DMS 273 treated with DMSO at 0.1 percent for 48 hours (cell line): ENCODE results near the gene STKLD1.

ENCODE experiments used
- DNase-seq: peaks from one replicate; lab custom pipeline; 2025; lab: John Stamatoyannopoulos, UW

STKLD1 gene

DNA sequence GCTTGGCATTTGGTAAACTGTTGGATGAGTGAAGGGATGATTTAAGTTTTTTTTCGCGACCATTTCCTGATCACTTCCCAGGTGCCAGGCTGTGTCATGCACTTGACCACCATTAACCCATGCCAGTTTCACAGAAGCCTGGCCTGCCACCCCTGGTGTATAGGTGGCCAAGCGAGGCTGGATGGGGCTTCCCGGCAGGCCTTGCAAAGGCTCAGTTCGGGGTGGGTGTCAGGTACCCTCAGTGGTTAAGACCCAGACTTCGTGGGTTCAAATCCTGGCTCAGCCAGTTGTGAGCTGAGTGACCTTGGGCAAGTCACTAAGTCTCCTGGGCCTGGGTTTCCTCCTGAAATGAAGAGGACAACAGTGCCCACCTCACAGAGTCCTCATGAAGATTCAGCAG lies 30.6 kb upstream of the STKLD1 start:
- DNase-seq: no peak

DNA sequence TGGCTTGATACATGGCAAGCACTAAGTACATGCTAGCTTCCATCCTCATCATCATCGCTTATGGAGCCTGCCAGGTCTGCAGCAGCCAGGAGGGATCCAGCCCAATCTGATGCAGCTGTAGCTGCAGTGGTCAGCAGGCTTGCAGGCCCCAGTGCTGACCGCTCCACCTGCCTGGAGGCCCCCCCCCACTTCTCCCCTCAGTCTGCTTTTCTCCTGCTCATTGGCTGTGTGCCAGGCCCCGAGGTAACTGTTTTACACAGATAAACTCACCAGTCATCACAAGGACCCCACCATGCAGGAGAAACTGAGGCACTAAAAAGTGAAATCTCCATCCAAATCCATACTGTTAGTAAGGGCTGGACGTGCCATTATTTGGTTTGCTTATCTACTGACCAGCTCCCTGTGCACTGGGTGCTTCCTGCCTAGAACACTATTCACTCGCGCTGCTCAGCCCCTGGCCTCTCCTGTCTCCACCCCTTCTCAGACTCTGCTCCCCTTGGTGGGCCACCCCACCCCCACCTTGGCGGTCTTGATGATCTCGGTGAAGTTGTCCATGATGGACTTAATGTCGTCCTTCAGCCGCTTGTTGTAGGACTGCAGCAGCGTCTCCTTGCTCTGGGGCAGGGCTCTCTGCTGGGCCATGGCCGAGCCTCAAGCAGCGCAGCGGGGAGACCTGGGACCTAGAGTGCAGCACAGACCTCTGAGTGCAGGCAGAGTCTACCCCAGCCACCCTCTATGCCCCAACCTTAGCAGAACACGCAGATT lies 30.0 kb upstream of the STKLD1 start:
- DNase-seq: no peak

DNA sequence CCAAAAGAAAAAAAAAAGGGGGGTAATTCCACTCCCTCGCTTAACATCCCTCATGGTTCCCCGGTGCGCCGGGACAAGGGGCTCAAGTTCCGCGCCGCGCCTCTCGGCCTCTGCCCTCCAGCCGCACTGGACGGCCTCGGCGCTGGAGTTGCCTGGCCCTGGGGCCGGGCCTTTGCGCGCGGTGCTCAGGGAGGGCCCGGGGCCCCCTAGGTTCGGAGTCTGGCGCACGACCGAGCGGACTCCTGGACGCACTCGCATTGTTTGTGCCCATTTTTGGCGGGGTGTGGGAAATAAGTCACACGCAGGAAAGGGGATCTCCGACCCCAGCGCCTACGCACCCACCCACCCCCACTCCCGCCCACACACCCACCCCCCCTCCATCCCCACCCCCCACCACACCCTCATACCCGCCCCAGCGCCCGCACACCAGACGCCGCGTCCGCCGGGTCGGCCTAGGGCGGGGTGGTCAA lies 28.6 kb upstream of the STKLD1 start:
- DNase-seq: no peak

DNA sequence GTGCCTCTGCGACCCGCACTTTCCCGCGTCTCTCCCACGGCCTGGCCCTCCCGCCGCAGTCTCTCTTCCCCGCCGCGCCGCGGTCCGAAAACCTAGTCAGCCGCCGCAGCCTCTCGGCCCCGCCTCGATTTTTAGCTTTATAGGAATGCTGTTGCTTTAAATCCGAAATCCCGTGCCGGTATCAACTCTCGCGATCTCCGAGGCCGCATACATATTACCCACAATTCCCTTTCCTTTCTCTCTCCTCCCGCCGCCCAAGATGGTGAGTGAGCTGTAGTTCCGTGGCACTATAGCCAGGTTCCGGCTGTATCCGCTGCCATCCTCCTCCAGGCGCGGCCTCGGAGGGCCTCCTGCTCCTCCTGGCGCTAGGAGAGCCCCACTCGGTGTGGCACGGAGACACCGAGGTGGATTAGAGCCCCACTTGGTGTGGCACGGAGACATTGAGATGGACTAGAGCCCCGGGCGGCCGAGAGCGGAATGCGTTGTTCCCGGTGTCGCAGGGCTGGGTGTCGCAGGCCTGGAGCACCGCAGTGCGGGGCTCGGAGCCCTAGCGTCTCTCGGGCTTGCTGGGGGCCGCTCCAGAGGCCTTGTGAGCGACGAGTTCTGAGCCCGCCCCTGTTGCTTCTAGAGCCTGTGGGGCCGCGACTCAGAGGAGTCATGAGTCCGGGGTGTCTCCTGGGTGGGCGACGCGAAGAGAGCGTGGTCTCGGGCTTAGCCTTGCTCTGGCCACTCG lies 28.0 kb upstream of the STKLD1 start, which contains the start of the genes MED22 and RPL7A:
Gene MED22, minus strand, starts transcription at position 147 of the 733 bp plus-strand sequence. CDS start 1,469 bp downstream, outside the sequence.
Gene RPL7A, plus strand, starts transcription at position 234 of the 733 bp plus-strand sequence. Its CDS starts 26 bp downstream, at position 260.
- peak; percentile 89 for DNase-seq

DNA sequence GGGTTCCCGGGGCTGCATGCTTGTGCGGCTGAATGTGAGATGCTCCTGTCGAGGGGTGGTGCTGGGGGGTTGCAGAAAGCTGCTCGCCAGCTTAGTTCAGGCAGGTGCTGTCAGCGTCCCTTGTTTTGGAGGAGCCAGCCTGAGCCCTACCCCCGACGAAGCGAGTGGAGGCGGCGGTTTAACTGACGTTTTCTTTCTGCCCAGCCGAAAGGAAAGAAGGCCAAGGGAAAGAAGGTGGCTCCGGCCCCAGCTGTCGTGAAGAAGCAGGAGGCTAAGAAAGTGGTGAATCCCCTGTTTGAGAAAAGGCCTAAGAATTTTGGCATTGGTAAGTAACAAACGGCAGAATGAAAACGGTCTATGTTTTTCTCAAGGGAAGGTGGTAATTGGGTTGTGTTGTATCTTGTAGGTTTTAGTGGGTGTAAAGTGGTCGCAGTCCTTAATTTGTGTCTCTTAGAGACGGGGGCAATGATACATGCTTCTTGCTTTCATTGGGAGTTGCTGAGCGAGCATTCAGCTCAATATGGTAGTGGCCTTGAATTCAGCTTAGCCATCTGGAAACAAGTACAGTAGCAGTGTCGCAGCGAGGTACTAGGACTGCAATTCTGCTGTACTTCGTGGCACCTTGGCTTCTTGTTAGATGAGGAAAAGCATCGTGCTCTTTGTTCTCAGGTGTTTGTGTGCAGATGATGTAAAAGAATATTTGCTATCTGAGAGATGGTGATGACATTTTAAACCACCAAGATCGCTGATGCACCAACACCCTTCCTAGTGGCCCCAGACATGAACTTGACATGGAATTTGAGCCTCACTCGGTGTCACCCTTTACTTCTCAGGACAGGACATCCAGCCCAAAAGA lies 27.2 kb upstream of the STKLD1 start:
- no peak for DNase-seq

DNA sequence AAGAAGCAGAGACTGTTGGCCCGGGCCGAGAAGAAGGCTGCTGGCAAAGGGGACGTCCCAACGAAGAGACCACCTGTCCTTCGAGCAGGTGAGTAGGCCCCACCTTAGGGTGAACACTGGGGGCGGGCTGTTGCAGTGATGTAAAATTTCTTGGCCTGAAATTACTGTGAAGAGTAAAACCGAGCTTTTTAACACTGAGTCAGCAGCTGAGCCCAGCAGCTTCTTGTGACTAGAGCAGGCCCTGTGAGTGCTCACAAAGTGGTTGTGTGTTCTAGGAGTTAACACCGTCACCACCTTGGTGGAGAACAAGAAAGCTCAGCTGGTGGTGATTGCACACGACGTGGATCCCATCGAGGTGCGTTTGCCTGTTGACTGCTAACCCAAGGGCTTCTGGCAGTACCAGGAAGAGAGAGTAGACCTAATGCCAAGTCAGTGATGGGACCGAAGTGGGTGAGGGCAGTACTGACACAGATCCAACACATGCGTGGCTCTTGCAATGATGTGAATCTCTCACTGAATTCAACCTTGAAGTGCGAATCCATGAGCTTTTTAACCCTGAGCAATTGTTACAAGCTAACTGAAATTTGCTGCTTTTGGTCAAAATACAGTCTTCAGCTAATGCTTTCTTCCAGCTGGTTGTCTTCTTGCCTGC lies 26.1 kb upstream of the STKLD1 start:
- DNase-seq: no peak

DNA sequence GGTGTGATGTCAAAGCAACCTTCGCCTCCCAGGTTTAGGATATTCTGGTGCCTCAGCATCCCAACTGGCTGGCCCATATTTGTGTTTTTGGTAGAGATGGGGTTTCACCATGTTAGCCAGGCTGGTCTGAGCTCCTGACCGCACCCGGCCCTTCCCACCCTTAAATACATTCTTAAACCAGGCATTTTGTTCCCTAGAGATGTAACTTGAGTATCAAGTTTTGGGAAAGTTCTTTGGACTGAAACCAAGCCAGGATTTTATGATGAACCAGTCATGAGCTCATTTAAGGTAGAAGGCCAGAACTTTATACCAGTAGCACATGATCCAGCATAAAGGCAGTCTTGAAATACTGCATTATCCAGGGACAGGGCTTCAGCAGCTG lies 24.6 kb upstream of the STKLD1 start:
- DNase-seq: no peak

DNA sequence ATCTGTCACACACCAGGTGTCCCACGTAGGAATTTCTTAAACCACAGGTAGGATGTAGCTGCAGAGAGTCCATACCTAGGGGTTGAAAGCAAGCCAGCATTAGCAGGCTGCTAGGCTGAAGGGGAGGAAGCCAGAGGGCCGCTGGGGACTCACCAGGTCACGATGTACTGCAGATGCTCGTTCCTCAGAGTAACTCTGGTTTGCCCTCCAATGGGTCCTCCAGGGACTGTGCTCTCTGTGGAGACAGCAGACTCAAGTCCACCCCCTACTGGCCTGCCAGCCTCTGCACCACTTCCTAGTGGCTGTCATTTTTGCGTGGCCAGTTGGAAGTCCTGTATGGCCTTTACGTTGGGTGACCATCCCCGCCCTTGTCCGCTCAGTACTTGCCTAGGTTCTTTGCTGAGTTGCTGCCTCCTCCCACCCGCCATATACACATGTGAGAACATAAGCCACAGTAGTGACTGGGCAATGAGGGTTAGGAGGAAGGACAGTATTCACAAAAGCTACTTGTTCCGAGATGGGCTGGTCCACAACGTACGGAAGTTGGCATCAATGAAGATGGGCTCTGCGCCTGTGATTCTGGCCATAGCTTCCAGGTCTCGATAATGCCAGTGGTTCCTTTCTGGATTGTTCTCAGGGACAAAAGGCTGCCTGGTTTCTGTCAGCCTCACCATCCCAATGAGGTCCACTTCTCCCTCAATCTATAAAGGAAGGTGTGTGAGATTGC lies 24.1 kb upstream of the STKLD1 start:
- peak; percentile 65 for DNase-seq

DNA sequence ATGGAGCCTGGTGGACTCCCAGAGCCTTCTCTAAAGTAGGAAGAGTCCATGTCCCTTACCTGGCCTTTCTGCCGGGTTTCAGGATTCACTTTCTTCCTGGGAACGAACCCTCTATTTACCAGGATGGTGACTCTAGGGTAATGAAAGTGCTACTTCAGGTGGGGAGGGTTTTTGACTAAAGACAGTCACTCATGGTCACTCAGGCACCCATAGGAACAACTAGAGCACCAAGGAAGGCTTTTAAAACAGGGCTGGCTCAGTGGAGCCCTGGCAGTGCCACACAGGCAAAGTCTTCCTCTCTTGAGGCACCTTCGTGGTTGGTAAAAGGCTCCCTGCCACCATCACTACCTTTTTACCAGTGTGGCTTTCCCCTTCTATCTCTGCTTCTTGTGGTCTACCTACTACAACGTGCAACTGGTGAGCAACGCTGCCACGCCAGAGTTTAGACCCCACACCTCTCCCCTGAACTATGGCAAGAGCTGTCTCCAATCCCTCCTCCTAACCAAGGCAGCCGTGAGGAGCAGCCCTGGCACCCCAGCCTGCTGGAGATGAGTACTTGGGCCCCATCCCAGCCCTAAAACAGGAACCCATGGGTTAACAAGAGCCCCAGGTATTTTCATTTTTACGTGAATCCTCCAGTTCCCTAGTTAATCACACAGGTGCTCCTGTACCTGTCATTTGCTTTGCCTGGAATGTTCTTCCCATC lies 23.4 kb upstream of the STKLD1 start:
- DNase-seq: no peak

DNA sequence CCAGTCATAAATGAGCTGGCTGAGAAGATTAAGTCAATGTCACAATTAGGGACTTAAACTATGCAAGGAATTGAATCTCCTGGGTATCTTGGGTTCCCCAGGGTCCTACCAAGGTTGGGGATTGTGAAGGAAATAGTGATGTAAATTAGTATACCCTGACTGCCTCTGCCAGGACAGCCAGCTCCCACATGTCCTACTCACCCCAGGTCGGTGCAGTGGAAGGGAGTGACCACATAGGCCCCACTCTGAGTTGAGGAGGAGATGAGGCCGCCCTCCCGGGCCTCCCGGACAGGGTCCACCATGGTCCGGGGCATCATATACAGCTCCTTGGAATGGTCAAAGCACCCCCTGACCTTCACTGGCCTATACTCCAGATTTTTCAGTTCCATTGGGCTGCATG lies 22.6 kb upstream of the STKLD1 start:
- DNase-seq: no peak

DNA sequence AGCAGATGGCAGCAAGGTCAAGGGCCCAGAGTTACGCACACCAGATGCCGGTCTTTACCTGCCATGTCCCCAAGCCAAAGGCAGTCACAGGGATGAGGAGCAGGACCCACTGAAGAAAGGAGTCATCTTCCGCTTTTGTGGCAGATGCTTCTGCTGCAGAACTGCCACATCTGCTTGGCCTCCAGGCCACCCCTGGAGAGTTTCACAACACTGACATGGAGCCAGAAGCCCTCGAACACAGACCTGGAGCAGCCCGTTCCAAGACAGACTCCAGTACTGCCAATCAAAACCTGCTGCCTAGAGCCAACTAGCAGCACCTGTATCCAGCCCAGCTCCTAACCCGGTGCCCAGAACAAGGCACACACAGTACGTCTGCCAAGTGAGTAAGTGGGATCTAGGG lies 21.4 kb upstream of the STKLD1 start:
- no peak for DNase-seq

DNA sequence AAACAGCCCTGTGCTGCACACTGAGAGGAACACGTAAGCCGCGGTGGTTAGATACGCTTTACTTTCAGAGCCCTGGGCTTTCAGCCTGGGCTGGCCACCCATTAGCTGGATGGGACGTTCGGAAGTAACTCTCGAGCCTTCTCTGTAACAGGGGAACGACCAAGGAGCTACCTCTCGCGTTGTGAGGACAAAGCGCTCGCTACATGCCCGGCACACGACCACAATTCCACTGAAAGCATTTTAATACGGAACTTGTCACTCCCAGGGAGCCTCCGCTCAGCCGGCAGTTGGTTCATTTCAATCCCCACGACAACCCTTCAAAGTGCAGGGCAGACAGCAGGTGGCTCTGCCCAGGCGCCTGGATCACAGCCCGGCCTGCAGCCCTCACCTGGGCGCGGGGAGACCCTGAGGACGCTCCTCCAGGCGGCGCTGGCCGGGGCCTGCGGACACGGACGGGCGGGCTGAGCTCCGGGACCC lies 20.2 kb upstream of the STKLD1 start:
- DNase-seq: no peak

DNA sequence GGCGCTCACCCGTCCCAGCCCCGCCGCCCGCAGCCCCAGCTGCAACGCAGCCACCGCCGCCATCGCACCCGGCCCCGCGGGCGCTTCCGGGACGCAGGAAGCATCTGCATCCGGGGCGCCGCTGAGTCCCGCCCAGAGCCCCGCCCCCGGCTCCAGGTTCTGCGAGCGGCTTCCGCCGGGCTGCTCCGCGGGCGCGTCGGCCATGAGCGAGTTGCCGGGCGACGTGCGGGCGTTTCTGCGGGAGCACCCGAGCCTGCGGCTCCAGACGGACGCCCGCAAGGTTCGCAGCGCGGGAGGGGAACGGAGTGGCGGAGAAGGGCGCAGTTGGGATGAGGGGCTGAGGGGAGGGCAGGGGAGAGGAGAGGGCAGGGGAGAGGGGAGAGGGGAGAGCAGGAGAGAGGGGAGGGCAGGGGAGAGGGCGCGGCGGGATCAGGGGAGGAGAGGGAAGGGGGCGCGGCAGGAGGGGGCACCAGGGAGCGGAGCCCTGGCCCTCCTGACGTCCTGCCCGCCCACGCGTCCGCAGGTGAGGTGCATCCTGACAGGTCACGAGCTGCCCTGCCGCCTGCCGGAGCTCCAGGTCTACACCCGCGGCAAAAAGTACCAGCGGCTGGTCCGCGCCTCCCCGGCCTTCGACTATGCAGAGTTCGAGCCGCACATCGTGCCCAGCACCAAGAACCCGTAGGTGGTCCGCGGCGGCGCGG lies 19.6 kb upstream of the STKLD1 start, which contains the start of the genes SURF1 and SURF2:
Gene SURF1, minus strand, starts transcription at position 97 of the 701 bp plus-strand sequence. Its CDS starts 34 bp downstream, at position 63.
Gene SURF2, plus strand, starts transcription at position 160 of the 701 bp plus-strand sequence. Its CDS starts 43 bp downstream, at position 203.
- peak; percentile 36 for DNase-seq

DNA sequence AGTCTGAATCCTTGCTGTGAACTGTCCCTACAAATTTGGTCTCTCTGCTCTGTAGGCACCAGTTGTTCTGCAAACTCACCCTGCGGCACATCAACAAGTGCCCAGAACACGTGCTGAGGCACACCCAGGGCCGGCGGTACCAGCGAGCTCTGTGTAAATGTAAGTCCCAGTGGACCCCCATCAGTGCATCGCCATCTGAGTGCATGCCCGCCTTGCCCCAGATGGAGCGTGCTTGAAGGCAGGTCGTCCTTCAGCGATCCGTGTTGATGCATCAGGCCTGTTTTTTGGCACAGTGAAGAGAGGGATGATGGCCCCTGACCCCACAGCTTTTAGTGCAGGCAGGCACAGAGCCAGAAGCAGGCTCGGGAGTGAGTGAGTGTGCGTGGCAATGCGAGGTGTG lies 18.5 kb upstream of the STKLD1 start:
- DNase-seq: no peak

DNA sequence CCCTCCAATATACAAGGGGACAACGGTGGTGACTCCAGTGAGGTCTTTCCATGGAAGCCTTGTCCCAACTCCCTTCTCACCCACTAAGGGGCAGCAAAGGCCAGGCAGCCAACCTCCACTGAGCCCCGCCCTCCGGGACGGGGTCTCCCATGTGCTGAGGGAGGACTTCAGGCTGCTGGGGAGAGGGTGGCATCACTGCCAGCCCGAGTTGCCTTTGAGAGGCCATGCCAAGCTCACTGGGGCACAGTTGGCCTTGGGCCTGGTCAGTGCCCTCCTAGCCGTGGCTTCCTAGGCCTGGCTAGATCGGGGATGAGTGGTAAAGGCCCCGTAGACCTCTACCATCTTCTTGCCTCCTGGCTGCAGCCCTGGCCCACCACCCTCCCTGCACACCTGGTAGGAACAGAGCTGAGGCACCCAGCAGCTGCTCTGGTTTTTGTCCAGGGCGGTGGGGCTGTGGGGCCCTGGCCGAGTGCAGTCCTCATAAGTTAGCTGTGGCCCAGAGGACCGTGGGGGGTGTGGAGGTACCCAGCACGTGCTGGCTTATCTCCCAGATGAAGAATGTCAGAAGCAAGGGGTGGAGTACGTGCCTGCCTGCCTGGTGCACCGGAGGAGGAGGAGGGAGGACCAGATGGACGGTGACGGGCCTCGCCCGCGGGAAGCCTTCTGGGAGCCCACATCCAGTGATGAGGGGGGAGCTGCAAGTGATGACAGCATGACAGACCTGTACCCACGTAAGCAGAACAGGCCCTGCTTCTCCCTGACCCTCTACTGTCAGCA lies 16.6 kb upstream of the STKLD1 start:
- peak; percentile 51 for DNase-seq

DNA sequence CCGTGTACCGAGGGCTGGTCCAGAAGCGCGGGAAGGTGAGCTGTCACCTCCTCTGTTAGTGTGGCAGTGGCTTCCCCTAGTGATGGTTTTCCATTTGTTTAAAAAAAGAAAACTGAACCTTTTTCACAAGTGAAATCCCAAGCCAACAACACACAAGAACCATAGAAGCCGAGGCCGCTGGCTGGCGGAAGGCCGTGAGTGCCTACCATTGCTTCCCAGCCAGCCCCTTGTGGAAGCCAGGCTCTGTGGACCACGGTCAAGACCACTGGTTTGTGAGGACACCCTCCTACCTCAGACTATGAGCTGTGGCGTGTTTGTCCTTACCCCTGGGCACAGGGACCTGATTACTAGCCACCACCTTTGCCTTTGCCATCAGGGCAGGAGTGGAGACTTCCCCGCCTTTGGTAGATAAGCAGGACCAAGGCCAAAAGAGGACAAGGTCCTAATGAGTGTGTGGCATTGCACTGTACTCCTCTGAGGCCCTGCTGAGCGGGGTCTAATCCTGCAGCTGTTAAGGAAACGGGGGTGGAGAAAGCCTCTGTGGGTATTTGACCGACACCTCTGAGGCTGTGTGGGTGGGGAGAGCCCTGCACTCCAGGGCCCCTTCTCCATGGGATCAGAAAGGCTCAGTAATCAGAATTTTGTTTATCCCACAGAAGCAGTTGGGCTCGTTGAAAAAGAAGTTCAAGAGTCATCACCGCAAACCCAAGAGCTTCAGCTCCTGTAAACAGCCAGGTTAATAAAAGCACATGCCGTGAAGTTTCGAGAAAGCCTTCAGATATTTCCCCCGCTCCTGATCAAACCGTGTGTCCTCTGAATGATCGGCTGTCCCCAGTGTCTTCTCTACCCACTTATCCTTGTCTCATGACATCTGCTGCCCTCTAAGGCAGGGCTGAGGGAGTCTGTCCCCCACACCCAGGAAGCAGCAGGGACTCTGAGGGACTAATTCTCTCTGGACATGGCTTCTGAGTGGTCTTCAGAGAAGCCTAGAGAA lies 15.5 kb upstream of the STKLD1 start:
- DNase-seq: no peak

DNA sequence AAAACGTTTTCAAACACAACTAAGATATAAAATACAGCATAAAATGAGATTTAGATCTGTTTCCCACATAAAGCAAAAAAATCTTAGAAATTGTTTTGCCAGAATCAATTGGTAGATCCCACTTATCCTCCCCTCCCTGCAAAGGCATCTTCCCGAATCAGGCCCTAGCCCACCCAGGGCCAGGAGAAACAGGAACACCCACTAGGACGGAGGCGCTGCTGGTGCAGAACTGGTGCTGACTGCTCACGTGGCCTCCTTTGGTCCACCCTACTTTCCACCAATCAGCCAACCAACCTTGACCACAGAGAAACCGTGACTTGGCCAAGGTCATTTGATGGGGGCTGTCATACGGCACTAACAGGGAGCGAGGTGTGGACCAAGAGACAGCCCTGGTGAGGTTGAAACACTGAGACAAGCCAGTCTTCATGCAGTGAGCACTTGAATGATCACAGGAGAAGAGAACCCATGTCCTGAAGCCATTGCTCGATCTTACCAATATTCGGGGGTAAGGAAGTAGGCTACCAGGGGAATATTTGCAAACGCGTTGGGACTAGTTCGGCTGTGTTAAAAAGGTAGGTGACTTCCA lies 14.6 kb upstream of the STKLD1 start:
- no peak for DNase-seq
